IPS-20b (cell line): ENCODE results near the gene DNMT3L.
"Not testable (repeated sequence)": the region's sequence is repeated elsewhere in the genome, so short reads cannot be mapped to it uniquely, and the experiment has no call there.

Experiments used
- H3K27ac ChIP-seq: one replicate; pipeline ENCODE4 v1.5.1; 2013; ENCODE audit warnings: low read length
- H3K27me3 ChIP-seq: 2 replicates; pipeline ENCODE4 v1.6.1; 2013; ENCODE audit warnings: mild to moderate bottlenecking, low read length, inconsistent platforms; ENCODE audit not compliant: insufficient read depth
- H3K36me3 ChIP-seq: 2 replicates; pipeline ENCODE4 v1.6.1; 2013; ENCODE audit warnings: low read depth, mild to moderate bottlenecking, inconsistent platforms, low read length, moderate library complexity; ENCODE audit not compliant: insufficient read depth
- H3K4me1 ChIP-seq: 2 replicates; pipeline ENCODE4 v1.6.1; 2013; ENCODE audit warnings: mild to moderate bottlenecking, control low read depth, inconsistent platforms, low read length, moderate library complexity; ENCODE audit not compliant: insufficient read depth
- H3K4me3 ChIP-seq: 2 replicates; pipeline ENCODE4 v1.5.1; 2013; ENCODE audit warnings: mild to moderate bottlenecking, low read length, inconsistent platforms
- H3K9ac ChIP-seq: 2 replicates; pipeline ENCODE4 v1.6.1; 2013; ENCODE audit warnings: low read depth, mild to moderate bottlenecking, inconsistent platforms, low read length, moderate library complexity
- H3K9me3 ChIP-seq: 2 replicates; pipeline ENCODE4 v1.6.1; 2013; ENCODE audit warnings: mild to moderate bottlenecking, low read depth, low read length, inconsistent platforms; ENCODE audit not compliant: insufficient read depth

DNMT3L gene

GRCh38 chr21:44253832-44254710 is 7.6 kb downstream of the DNMT3L start:
- H3K4me1 ChIP-seq: no peaks in the 10 kb centered on the region
- no peak overlapping the region for H3K9ac ChIP-seq
- no peaks in the 10 kb centered on the region for H3K27me3 ChIP-seq
- H3K9me3 ChIP-seq: no peaks in the 10 kb centered on the region
- H3K4me3 ChIP-seq: no peak overlapping the region
- no peaks in the 10 kb centered on the region for H3K36me3 ChIP-seq
- H3K27ac ChIP-seq: no peak overlapping the region

DNA sequence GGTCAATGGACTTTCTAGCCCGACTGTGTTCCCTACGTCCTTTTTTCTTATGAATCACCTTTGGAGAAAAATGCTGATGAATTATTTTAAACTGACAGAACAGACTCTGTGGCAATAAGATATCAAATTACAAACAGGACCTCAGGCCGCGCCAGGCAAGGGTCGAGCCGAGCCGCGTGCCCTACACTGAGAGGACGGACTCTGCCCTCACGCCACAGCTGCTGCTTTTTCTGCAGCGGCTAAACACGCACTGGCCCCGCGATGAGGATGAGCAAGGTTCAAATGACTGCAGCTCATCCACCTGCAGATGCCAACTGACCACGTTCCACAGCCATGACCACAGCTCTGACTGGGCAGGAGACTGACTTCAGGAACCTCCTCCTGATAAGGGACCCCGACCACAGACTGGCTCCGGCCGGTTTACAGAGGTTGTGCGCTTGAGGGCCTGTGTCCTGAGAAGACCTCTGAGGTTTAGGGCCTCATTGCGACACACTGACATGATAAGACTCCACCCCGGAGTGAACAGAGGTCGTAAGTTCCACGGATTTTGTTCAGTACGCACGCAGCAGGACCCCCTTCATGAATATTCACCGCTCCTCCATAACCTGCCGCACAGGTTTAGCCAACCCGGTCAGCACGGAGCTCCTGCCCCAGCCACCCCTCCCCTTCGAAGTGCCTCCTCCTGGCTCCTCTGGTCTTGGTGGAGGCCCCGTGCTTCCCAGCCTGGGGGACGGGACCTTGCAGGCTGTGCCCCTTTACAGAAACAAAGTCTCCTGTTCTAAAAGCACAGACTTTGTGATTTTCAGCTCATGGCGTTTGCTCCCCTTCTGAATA is 12.3 kb downstream of the DNMT3L start:
- not testable (repeated sequence) for H3K4me1 ChIP-seq, H3K27me3 ChIP-seq, H3K9me3 ChIP-seq, H3K27ac ChIP-seq, H3K9ac ChIP-seq, H3K36me3 ChIP-seq, H3K4me3 ChIP-seq

DNA sequence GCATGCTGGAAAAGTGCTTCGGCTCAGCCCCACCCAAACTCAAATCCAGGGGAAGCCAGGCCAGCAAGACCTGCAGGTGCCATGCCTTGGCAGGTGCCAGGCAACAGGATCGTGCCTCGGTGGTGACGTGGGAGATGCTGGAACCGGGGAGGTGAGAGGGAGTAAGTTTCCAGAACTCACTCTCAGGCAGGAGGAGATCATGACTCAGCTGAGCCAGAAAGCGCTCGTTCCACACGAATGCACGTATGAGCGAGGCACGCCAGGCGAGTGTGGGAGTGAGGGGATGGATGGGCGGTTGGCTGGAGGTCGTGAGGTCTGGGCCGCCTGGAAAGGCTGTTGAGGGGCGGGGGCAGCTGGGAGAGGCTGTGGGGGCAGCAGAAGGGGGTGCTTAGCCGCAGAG is 13.8 kb downstream of the DNMT3L start:
- H3K27ac ChIP-seq, H3K27me3 ChIP-seq, H3K4me1 ChIP-seq: not testable (repeated sequence)

GRCh38 chr21:44243980-44244379 is 17.7 kb downstream of the DNMT3L start:
- not testable (repeated sequence) for H3K36me3 ChIP-seq, H3K27me3 ChIP-seq, H3K4me3 ChIP-seq, H3K9ac ChIP-seq, H3K27ac ChIP-seq, H3K4me1 ChIP-seq, H3K9me3 ChIP-seq

More for the DNA sequence above, 13.8 kb downstream of the DNMT3L start:
- not testable (repeated sequence) for H3K4me3 ChIP-seq, H3K9me3 ChIP-seq, H3K36me3 ChIP-seq, H3K9ac ChIP-seq

DNA sequence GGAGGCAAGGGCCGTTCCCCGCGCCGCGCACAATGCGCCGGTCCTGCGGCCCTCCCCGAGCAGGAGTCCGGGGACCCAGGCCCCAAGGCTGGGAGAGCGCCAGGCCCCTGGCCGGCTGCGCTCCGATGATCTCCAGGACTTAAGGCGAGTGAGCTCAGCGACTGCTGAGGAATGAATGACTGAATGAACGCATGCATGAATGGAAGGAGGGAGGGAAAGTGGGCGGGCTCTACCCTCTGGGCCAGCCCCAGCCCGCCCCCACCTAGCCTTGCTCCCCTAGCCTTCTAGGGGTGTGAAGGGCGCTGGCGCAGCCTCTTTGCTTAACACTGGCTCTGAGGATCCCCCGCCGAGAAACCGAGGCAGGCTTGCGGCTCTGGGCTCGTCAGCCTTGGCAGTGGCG is 20.4 kb downstream of the DNMT3L start:
- not testable (repeated sequence) for H3K4me3 ChIP-seq, H3K4me1 ChIP-seq, H3K9ac ChIP-seq, H3K9me3 ChIP-seq, H3K36me3 ChIP-seq, H3K27ac ChIP-seq, H3K27me3 ChIP-seq

DNA sequence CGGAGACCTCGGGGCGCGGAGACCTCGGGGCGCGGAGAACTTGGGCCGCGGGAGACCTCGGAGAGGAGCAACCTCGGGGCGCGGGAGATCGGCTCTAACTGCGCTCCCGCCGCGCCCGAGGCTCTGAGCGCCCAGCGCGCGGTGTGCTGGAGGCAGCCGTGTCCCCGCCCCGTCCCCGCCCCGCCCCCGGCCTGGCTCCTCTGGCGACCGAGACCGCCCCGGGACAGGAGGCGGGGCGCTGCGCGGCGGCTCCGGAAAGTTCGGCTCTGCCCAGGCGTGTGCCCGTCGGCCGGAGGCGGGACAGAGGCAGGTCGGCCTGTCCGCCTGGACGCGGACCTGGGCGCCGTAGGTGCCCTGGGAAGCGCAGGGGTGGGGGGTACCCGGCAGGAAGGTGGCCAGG is 20.9 kb downstream of the DNMT3L start, which contains the start of gene ICOSLG:
TSS of gene ICOSLG (minus strand) at position 102 of the 400 bp plus-strand sequence. CDS start 126 bp downstream, outside the sequence.
- not testable (repeated sequence) for H3K36me3 ChIP-seq, H3K9me3 ChIP-seq, H3K27me3 ChIP-seq, H3K27ac ChIP-seq, H3K4me3 ChIP-seq, H3K4me1 ChIP-seq, H3K9ac ChIP-seq

DNA sequence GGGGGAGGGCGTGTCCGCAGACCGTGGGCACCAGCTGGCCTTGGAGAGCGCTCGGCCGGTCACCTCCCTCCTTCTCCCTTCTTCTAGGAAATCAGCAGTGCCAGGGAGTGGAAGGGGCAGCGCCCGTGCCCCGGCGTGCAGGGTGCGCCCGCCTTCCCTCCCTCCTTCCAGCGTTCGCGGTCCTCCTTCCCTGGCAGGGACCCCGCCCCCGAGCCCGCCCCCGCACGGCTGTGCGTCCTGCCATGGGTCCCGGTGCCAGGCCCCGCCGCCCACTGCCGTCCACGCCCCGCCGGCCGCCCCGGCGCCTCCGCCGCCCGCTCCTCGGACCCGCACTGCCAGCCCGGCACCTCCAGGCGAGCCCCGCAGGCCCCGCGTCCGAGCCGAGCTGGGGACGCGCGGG is 21.3 kb downstream of the DNMT3L start:
- not testable (repeated sequence) for H3K4me1 ChIP-seq, H3K27ac ChIP-seq, H3K9me3 ChIP-seq, H3K27me3 ChIP-seq, H3K4me3 ChIP-seq, H3K36me3 ChIP-seq, H3K9ac ChIP-seq

- H3K36me3 ChIP-seq, H3K9me3 ChIP-seq, H3K27me3 ChIP-seq, H3K27ac ChIP-seq, H3K4me1 ChIP-seq, H3K4me3 ChIP-seq, H3K9ac ChIP-seq: not testable (repeated sequence)
These were observed 32.1 kb downstream of the DNMT3L start for GRCh38 chr21:44229561-44229960.

- not testable (repeated sequence) for H3K4me3 ChIP-seq, H3K9me3 ChIP-seq, H3K4me1 ChIP-seq, H3K27me3 ChIP-seq, H3K9ac ChIP-seq, H3K27ac ChIP-seq, H3K36me3 ChIP-seq
These were observed 33.6 kb downstream of the DNMT3L start for GRCh38 chr21:44228109-44228508.

GRCh38 chr21:44227614-44228013 is 34.1 kb downstream of the DNMT3L start:
- not testable (repeated sequence) for H3K27me3 ChIP-seq, H3K9me3 ChIP-seq, H3K4me3 ChIP-seq, H3K4me1 ChIP-seq, H3K27ac ChIP-seq, H3K36me3 ChIP-seq, H3K9ac ChIP-seq

DNA sequence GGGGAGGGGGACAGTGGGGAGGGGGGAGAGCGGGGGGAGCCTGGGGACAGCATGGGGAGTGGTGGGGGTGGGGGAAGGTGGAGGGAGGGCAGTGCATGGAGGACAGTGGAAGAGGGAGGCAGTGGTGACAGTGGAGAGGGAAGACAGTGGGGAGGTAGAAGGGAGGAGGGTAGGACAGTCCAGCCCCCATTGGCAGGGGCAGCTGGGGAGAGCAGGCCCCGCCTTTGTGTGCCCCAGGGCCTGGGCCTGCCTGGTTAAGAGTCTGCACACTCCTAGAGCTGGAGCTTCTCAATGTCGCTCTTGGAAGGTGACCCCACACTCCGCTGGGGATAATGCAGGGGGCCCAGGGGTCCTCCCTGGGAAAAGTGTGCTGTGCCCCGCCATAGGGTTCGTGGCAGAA is 36.1 kb downstream of the DNMT3L start:
- not testable (repeated sequence) for H3K4me3 ChIP-seq, H3K27ac ChIP-seq, H3K9me3 ChIP-seq, H3K4me1 ChIP-seq, H3K27me3 ChIP-seq, H3K9ac ChIP-seq, H3K36me3 ChIP-seq

- H3K27ac ChIP-seq, H3K9me3 ChIP-seq, H3K36me3 ChIP-seq, H3K9ac ChIP-seq, H3K4me1 ChIP-seq, H3K27me3 ChIP-seq, H3K4me3 ChIP-seq: not testable (repeated sequence)
These were observed 38.4 kb downstream of the DNMT3L start for GRCh38 chr21:44223334-44223733.
